ENCODE results near the gene CHRDL1. TPM values are rescaled to one million over a fixed set of nuclear protein-coding genes. Genes with fewer than 3 reads are reported as not detected.

CHRDL1 gene
- total RNA-seq, 1 experiment from 2014 or later = 0.47 TPM

DNA sequence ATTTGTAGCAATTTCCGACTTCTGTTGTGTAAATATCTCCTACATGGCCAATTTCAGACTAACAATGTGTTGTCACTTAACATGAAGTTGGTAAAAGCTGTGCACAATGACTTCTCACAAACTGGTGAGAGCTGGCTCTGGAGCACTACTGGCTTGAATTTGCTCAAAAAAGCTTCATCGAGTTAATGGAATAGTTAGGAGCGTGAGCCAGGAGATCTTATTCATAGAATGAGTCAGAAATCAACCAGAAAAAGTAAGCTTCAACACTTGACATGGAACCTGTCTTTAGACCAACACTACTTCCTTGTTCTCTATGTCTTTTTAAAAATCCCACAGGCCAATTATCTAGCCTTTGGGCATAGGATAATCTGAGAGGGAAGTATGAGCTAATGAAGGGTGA, 7.9 kb upstream of the CHRDL1 start:
- Histone ChIP-seq H4K20me1 (ENCODE audit: low read length) (no peaks in the 10 kb centered on the region), H3K9me2 (replicated peaks; ENCODE audit: low read length) (no peaks in the 10 kb centered on the region), H3K9me3 (ENCODE audit: low read length) (no peaks in the 10 kb centered on the region), H3K36me3 (ENCODE audit: low read depth, low read length) (no peaks in the 10 kb centered on the region), H3F3A (ENCODE audit: low read length, unreplicated experiment) (no peaks in the 10 kb centered on the region), H3K27ac (ENCODE audit: low read length) (no peak overlapping the region), H2AFZ (ENCODE audit: low read length) (no peak overlapping the region), H3K79me2 (ENCODE audit: low read length) (no peaks in the 10 kb centered on the region), H3K4me1 (ENCODE audit: insufficient read depth, low read length) (no peaks in the 10 kb centered on the region), H3K4me2 (ENCODE audit: low read length) (no peak overlapping the region), H3K9ac (ENCODE audit: low read length) (no peak overlapping the region), H3K4me3 (ENCODE audit: low read length) (no peak overlapping the region), H3K27me3 (ENCODE audit: low read length) (no peaks in the 10 kb centered on the region)
- TF ChIP-seq EZH2phosphoT487 (IDR thresholded peaks at IDR 0.05; ENCODE audit: borderline replicate concordance, low read length) (no peak), EZH2 (IDR thresholded peaks at IDR 0.05; ENCODE audit: low read length, unreplicated experiment) (no peak)
- TF ChIP-seq, protein P1, sequence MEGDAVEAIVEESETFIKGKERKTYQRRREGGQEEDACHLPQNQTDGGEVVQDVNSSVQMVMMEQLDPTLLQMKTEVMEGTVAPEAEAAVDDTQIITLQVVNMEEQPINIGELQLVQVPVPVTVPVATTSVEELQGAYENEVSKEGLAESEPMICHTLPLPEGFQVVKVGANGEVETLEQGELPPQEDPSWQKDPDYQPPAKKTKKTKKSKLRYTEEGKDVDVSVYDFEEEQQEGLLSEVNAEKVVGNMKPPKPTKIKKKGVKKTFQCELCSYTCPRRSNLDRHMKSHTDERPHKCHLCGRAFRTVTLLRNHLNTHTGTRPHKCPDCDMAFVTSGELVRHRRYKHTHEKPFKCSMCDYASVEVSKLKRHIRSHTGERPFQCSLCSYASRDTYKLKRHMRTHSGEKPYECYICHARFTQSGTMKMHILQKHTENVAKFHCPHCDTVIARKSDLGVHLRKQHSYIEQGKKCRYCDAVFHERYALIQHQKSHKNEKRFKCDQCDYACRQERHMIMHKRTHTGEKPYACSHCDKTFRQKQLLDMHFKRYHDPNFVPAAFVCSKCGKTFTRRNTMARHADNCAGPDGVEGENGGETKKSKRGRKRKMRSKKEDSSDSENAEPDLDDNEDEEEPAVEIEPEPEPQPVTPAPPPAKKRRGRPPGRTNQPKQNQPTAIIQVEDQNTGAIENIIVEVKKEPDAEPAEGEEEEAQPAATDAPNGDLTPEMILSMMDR (conservative IDR thresholded peaks at IDR 0.05; ENCODE audit: low read depth, low read length) = no peak
- DNase-seq (no peak), ATAC-seq (no peak)
- POLR2A ChIA-PET (ENCODE audit: unreplicated experiment) = no interaction called here
- intact Hi-C loops (cut with micrococcal nuclease) = no loop called here
- CTCF ChIA-PET = no interaction called here
- no TSS peak for BruUV-seq (replicated peaks)

DNA sequence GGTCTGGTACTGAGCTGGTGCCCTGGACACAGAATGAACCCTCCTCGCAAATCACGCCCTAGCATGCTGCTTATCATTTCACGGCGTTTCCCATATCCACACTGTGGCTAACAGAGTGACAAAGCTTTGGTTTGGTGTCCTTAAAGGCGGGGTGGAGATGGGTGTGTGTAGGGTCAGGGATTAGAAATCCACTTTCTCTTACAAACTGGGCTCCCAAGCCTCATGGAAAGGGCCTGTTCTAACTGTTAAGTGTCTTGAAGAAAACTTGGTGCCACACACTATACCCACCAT, 735 bp upstream of the CHRDL1 start:
- intact Hi-C loops (cut with micrococcal nuclease) = no loop called here
- Histone ChIP-seq H3K4me2 (ENCODE audit: low read length) (no peak overlapping the region), H3K36me3 (ENCODE audit: low read depth, low read length) (no peaks in the 10 kb centered on the region), H3K4me3 (ENCODE audit: low read length) (no peak overlapping the region), H3K79me2 (ENCODE audit: low read length) (no peaks in the 10 kb centered on the region), H3K9ac (ENCODE audit: low read length) (no peak overlapping the region), H3K9me3 (ENCODE audit: low read length) (no peaks in the 10 kb centered on the region), H3K9me2 (replicated peaks; ENCODE audit: low read length) (no peaks in the 10 kb centered on the region), H3K27ac (ENCODE audit: low read length) (no peak overlapping the region), H2AFZ (ENCODE audit: low read length) (no peak overlapping the region), H3K4me1 (ENCODE audit: insufficient read depth, low read length) (no peaks in the 10 kb centered on the region), H3F3A (ENCODE audit: low read length, unreplicated experiment) (no peaks in the 10 kb centered on the region), H4K20me1 (ENCODE audit: low read length) (no peaks in the 10 kb centered on the region), H3K27me3 (ENCODE audit: low read length) (peaks cover 50% of the 10 kb centered on the region)
- no TSS peak for BruUV-seq (replicated peaks)
- CTCF ChIA-PET = interaction anchor here (0.5 kb wide), 1 partner anchor 10 kb away, joined by 3 read pairs; no protein-coding TSS in a partner anchor
- ATAC-seq = no peak
- POLR2A ChIA-PET (ENCODE audit: unreplicated experiment) = no interaction called here
- no peak for DNase-seq
- TF ChIP-seq EZH2phosphoT487 (IDR thresholded peaks at IDR 0.05; ENCODE audit: borderline replicate concordance, low read length) = no peak
- TF ChIP-seq, protein P1 (conservative IDR thresholded peaks at IDR 0.05; ENCODE audit: low read depth, low read length) = no peak
- TF ChIP-seq EZH2 (IDR thresholded peaks at IDR 0.05; ENCODE audit: low read length, unreplicated experiment) = no peak

DNA sequence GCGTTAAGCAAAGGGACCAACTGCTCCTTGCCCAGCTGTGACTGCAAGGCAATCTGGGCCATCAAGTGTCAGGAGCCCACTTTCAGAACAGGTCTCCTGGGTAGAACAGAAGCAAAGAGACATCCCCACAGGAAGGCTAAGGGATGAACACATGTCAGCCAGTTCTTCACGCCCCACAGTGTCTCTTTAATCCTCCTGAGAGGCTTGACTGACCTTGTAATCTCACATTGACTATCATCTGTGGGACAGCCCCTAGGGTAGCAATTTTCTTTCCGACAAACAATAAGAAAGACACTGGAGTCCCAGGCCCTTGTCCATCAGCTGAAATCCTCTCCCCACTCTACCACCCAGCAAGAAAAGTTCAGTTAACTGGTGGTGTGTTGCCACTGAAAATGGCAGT, 1.0 kb downstream of the CHRDL1 start:
- no peak overlapping the region for H3K9ac ChIP-seq (ENCODE audit: low read length)
- ATAC-seq (no peak), DNase-seq (no peak)
- ChIA-PET POLR2A (ENCODE audit: unreplicated experiment) (no interaction called here), CTCF (no interaction called here)
- H3F3A ChIP-seq (ENCODE audit: low read length, unreplicated experiment) = no peaks in the 10 kb centered on the region
- H3K36me3 ChIP-seq (ENCODE audit: low read depth, low read length) = no peaks in the 10 kb centered on the region
- H3K4me1 ChIP-seq (ENCODE audit: insufficient read depth, low read length) = no peaks in the 10 kb centered on the region
- no peak overlapping the region for H3K27ac ChIP-seq (ENCODE audit: low read length)
- no peaks in the 10 kb centered on the region for H3K9me3 ChIP-seq (ENCODE audit: low read length)
- TF ChIP-seq, protein P1 (conservative IDR thresholded peaks at IDR 0.05; ENCODE audit: low read depth, low read length) = no peak
- TF ChIP-seq EZH2phosphoT487 (IDR thresholded peaks at IDR 0.05; ENCODE audit: borderline replicate concordance, low read length) (no peak), EZH2 (IDR thresholded peaks at IDR 0.05; ENCODE audit: low read length, unreplicated experiment) (no peak)
- no TSS peak for BruUV-seq (replicated peaks)
- H3K79me2 ChIP-seq (ENCODE audit: low read length) = no peaks in the 10 kb centered on the region
- peaks cover 50% of the 10 kb centered on the region for H3K27me3 ChIP-seq (ENCODE audit: low read length)
- no peak overlapping the region for H3K4me3 ChIP-seq (ENCODE audit: low read length)
- H4K20me1 ChIP-seq (ENCODE audit: low read length) = no peaks in the 10 kb centered on the region
- H3K4me2 ChIP-seq (ENCODE audit: low read length) = no peak overlapping the region
- H2AFZ ChIP-seq (ENCODE audit: low read length) = no peak overlapping the region
- H3K9me2 ChIP-seq (replicated peaks; ENCODE audit: low read length) = no peaks in the 10 kb centered on the region
- intact Hi-C loops (cut with micrococcal nuclease) = no loop called here

Data from PC-3 (cell line).